Activated naive CD4-positive, alpha-beta T cell treated with anti-CD3 and anti-CD28 coated beads for 36 hours (primary cell): ENCODE data around the gene ANKFY1. TPM values are rescaled to one million over a fixed set of nuclear protein-coding genes. Genes with fewer than 3 reads are reported as not detected.

Experiments
- CTCF ChIA-PET: fragments of 350-600 bp; sonication (Branson Sonifier 250); formaldehyde crosslinking; loops from one replicate; lab custom pipeline; 2021; ENCODE audit warnings: antibody characterized with exemption; lab: Charles Lee
- DNase-seq: peaks from one replicate; pipeline ENCODE4 v3.0.0-alpha.2; 2020
- H3K27ac Mint-ChIP-seq: one replicate; pipeline ENCODE4 v1.8.0; 2021; ENCODE audit warnings: mild to moderate bottlenecking, mixed read lengths
- H3K27me3 Mint-ChIP-seq: one replicate; pipeline ENCODE4 v1.8.0; 2021; ENCODE audit warnings: low read depth, mixed read lengths
- H3K36me3 Mint-ChIP-seq: one replicate; pipeline ENCODE4 v1.8.0; 2021; ENCODE audit warnings: low read depth, mixed read lengths
- H3K4me1 Mint-ChIP-seq: one replicate; pipeline ENCODE4 v1.8.0; 2021; ENCODE audit warnings: low read depth, mixed read lengths
- H3K4me3 Mint-ChIP-seq: one replicate; pipeline ENCODE4 v1.8.0; 2021; ENCODE audit warnings: mild to moderate bottlenecking, moderate library complexity, mixed read lengths
- H3K9me3 Mint-ChIP-seq: one replicate; pipeline ENCODE4 v1.8.0; 2021; ENCODE audit warnings: mixed read lengths
- intact Hi-C: fragments of 100-400 bp; cut with micrococcal nuclease; formaldehyde crosslinking; loops from one replicate; pipeline ENCODE4 v1.15.1; 2023
- total RNA-seq, 2 experiments: library from RNA; stranded (reverse); gene quantifications; one replicate each; pipeline ENCODE4 v1.2.3, GENCODE V29; 2021

Gene ANKFY1
- total RNA-seq, 2 experiments from 2014 or later = 36.6 to 37.4 TPM

- CTCF ChIA-PET = interaction anchor here (1.2 to 1.3 kb wide), 2 partner anchors 16 to 33 kb away, joined by 3 read pairs; no protein-coding TSS in a partner anchor
Observed at GRCh38 chr17:4233668-4234258, 30.0 kb downstream of the ANKFY1 start.

GRCh38 chr17:4232168-4232813 is 31.5 kb downstream of the ANKFY1 start:
- intact Hi-C loops = no loop called here
- no peak for DNase-seq
- Mint-ChIP-seq H3K4me1 (peaks cover 14% of the 10 kb centered on the region), H3K4me3 (no peak overlapping the region), H3K36me3 (peaks cover 11% of the 10 kb centered on the region), H3K9me3 (no peaks in the 10 kb centered on the region), H3K27me3 (no peaks in the 10 kb centered on the region), H3K27ac (peak overlapping the region; percentile 68)
- CTCF ChIA-PET = interaction anchor here (0.6 kb wide), 1 partner anchor 16 kb away, joined by 5 read pairs; no protein-coding TSS in a partner anchor

More at GRCh38 chr17:4233668-4234258, 30.0 kb downstream of the ANKFY1 start:
- Mint-ChIP-seq H3K27me3 (no peaks in the 10 kb centered on the region), H3K36me3 (peaks cover 14% of the 10 kb centered on the region), H3K27ac (no peak overlapping the region), H3K9me3 (no peaks in the 10 kb centered on the region), H3K4me1 (peaks cover 14% of the 10 kb centered on the region), H3K4me3 (no peak overlapping the region)
- intact Hi-C loops = no loop called here
- no peak for DNase-seq

- Mint-ChIP-seq H3K4me1 (peaks cover 14% of the 10 kb centered on the region), H3K9me3 (no peaks in the 10 kb centered on the region), H3K4me3 (no peak overlapping the region), H3K27me3 (no peaks in the 10 kb centered on the region), H3K36me3 (peaks cover 10% of the 10 kb centered on the region), H3K27ac (no peak overlapping the region)
- CTCF ChIA-PET = interaction anchor here (0.6 to 1.5 kb wide), 3 partner anchors 14 to 184 kb away, joined by 4 to 6 read pairs (median 5); no protein-coding TSS in a partner anchor
- intact Hi-C loops = no loop called here
- DNase-seq = no peak
Observed at GRCh38 chr17:4229627-4230541, 33.9 kb downstream of the ANKFY1 start.

- Mint-ChIP-seq H3K9me3 (no peaks in the 10 kb centered on the region), H3K4me1 (no peaks in the 10 kb centered on the region), H3K36me3 (peaks cover 7% of the 10 kb centered on the region), H3K4me3 (no peak overlapping the region), H3K27ac (no peak overlapping the region), H3K27me3 (no peaks in the 10 kb centered on the region)
- no peak for DNase-seq
- CTCF ChIA-PET = no interaction called here
- intact Hi-C loops = no loop called here
Observed at GRCh38 chr17:4221899-4222659, 41.7 kb downstream of the ANKFY1 start.

GRCh38 chr17:4221163-4221562 is 42.6 kb downstream of the ANKFY1 start:
- H3K36me3 Mint-ChIP-seq = peaks cover 7% of the 10 kb centered on the region
- CTCF ChIA-PET = no interaction called here
- no peak overlapping the region for H3K27ac Mint-ChIP-seq
- no peak overlapping the region for H3K4me3 Mint-ChIP-seq
- no peak for DNase-seq
- intact Hi-C loops = no loop called here
- no peaks in the 10 kb centered on the region for H3K4me1 Mint-ChIP-seq
- no peaks in the 10 kb centered on the region for H3K9me3 Mint-ChIP-seq
- no peaks in the 10 kb centered on the region for H3K27me3 Mint-ChIP-seq

- Mint-ChIP-seq H3K4me1 (peaks cover under 1% of the 10 kb centered on the region), H3K9me3 (no peaks in the 10 kb centered on the region), H3K36me3 (peaks cover 8% of the 10 kb centered on the region), H3K4me3 (no peak overlapping the region), H3K27ac (no peak overlapping the region), H3K27me3 (no peaks in the 10 kb centered on the region)
- no peak for DNase-seq
- intact Hi-C loops = no loop called here
- CTCF ChIA-PET = interaction anchor here (0.5 to 1.1 kb wide), 3 partner anchors 30 to 346 kb away, joined by 3 to 5 read pairs (median 4); no protein-coding TSS in a partner anchor
Observed at GRCh38 chr17:4220655-4221054, 43.1 kb downstream of the ANKFY1 start.

GRCh38 chr17:4219241-4219640 is 44.5 kb downstream of the ANKFY1 start:
- peak overlapping the region; percentile 24 for H3K27ac Mint-ChIP-seq
- peaks cover 12% of the 10 kb centered on the region for H3K36me3 Mint-ChIP-seq
- intact Hi-C loops = loop anchor here (5.0 kb wide), 1 partner anchor 43 kb away; the partner anchor contains the start of gene ANKFY1
- peaks cover 6% of the 10 kb centered on the region for H3K4me1 Mint-ChIP-seq
- no peak for DNase-seq
- no peaks in the 10 kb centered on the region for H3K9me3 Mint-ChIP-seq
- CTCF ChIA-PET = no interaction called here
- H3K27me3 Mint-ChIP-seq = no peaks in the 10 kb centered on the region
- H3K4me3 Mint-ChIP-seq = no peak overlapping the region

GRCh38 chr17:4215882-4216570 is 47.8 kb downstream of the ANKFY1 start:
- H3K36me3 Mint-ChIP-seq = peaks cover 10% of the 10 kb centered on the region
- H3K4me3 Mint-ChIP-seq = no peak overlapping the region
- H3K9me3 Mint-ChIP-seq = no peaks in the 10 kb centered on the region
- CTCF ChIA-PET = interaction anchor here (0.6 to 3.4 kb wide), 23 partner anchors 8 to 338 kb away, joined by 3 to 21 read pairs (median 4); no protein-coding TSS in a partner anchor
- intact Hi-C loops = loop anchor here (1.0 to 5.0 kb wide), 5 partner anchors 46 to 197 kb away; partner anchors contain the start of genes ANKFY1 and UBE2G1
- H3K4me1 Mint-ChIP-seq = peaks cover 7% of the 10 kb centered on the region
- H3K27ac Mint-ChIP-seq = no peak overlapping the region
- no peaks in the 10 kb centered on the region for H3K27me3 Mint-ChIP-seq
- no peak for DNase-seq

GRCh38 chr17:4214157-4214556 is 49.6 kb downstream of the ANKFY1 start:
- H3K27me3 Mint-ChIP-seq = no peaks in the 10 kb centered on the region
- no peak overlapping the region for H3K4me3 Mint-ChIP-seq
- peaks cover 17% of the 10 kb centered on the region for H3K36me3 Mint-ChIP-seq
- H3K27ac Mint-ChIP-seq = no peak overlapping the region
- H3K4me1 Mint-ChIP-seq = peaks cover 7% of the 10 kb centered on the region
- no peaks in the 10 kb centered on the region for H3K9me3 Mint-ChIP-seq
- intact Hi-C loops = loop anchor here (2.0 kb wide), 1 partner anchor 153 kb away; the partner anchor contains the start of gene UBE2G1
- no peak for DNase-seq
- CTCF ChIA-PET = interaction anchor here (1.3 to 3.4 kb wide), 2 partner anchors 12 to 199 kb away, joined by 4 to 20 read pairs; no protein-coding TSS in a partner anchor

- H3K9me3 Mint-ChIP-seq = no peaks in the 10 kb centered on the region
- peaks cover 8% of the 10 kb centered on the region for H3K4me1 Mint-ChIP-seq
- intact Hi-C loops = no loop called here
- H3K27me3 Mint-ChIP-seq = no peaks in the 10 kb centered on the region
- no peak for DNase-seq
- CTCF ChIA-PET = no interaction called here
- no peak overlapping the region for H3K4me3 Mint-ChIP-seq
- peaks cover 28% of the 10 kb centered on the region for H3K36me3 Mint-ChIP-seq
- no peak overlapping the region for H3K27ac Mint-ChIP-seq
Observed at GRCh38 chr17:4209611-4210010, 54.2 kb downstream of the ANKFY1 start.

- Mint-ChIP-seq H3K9me3 (no peaks in the 10 kb centered on the region), H3K4me1 (peaks cover 11% of the 10 kb centered on the region), H3K36me3 (peaks cover 34% of the 10 kb centered on the region), H3K27ac (no peak overlapping the region), H3K4me3 (no peak overlapping the region), H3K27me3 (no peaks in the 10 kb centered on the region)
- intact Hi-C loops = no loop called here
- CTCF ChIA-PET = no interaction called here
- no peak for DNase-seq
Observed at GRCh38 chr17:4208238-4208637, 55.5 kb downstream of the ANKFY1 start.
